Tibial artery (tissue), 4 donors: ENCODE measurements around the gene FRRS1.
A peak's percentile ranks its signal among the peaks of the same experiment; 100 is the strongest.

Source experiments
- DNase-seq, 2 donors: peaks; one replicate each; pipeline ENCODE4 v3.0.0-alpha.2; 2019
- H3K27ac ChIP-seq, 2 donors: fragments of 200-600 bp; sonication (generic) in 1 of 2; 1 replicate in 1 of 2; 2 replicates in 1 of 2; pipeline ENCODE4 v1.5.1; 2018 to 2019; ENCODE audit warnings: mild to moderate bottlenecking in 1 of 2
- H3K27me3 ChIP-seq, 2 donors: fragments of 200-600 bp; sonication (generic) in 1 of 2; one replicate each; pipeline versions ENCODE4 v1.5.1 to v1.6.0; 2016 to 2019
- H3K36me3 ChIP-seq, 3 donors: fragments of 200-600 bp; sonication (generic) in 2 of 3; one replicate each; pipeline ENCODE4 v1.5.1; 2016 to 2019; ENCODE audit warnings: mild to moderate bottlenecking in 2 of 3
- H3K4me1 ChIP-seq, 4 donors: fragments of 200-600 bp; sonication (generic) in 2 of 4; 1 replicate in 3 of 4; 2 replicates in 1 of 4; pipeline ENCODE4 v1.5.1; 2016 to 2019
- H3K4me3 ChIP-seq, 2 donors: fragments of 200-600 bp; sonication (generic) in 1 of 2; 1 replicate in 1 of 2; 2 replicates in 1 of 2; pipeline ENCODE4 v1.5.1; 2018 to 2019; ENCODE audit warnings: mild to moderate bottlenecking in 2 of 2
- H3K9me3 ChIP-seq, 3 donors: fragments of 200-600 bp; sonication (generic) in 1 of 3; one replicate each; pipeline ENCODE4 v1.5.1; 2016 to 2019
- intact Hi-C: fragments of 100-400 bp; cut with DNase I; formaldehyde crosslinking; loops from one replicate; pipeline ENCODE4 v1.15.0; 2023; ENCODE audit warnings: low total_unique reads
- TF ChIP-seq, protein P1 (sequence below), 2 experiments: fragments of 200-600 bp in 1 of 2; fragments of 450-650 bp in 1 of 2; IDR thresholded peaks; one replicate each; pipeline ENCODE4 v1.5.1; 2017 to 2019; ENCODE audit warnings: antibody characterized with exemption in 2 of 2, mild to moderate bottlenecking in 1 of 2, moderate library complexity in 1 of 2

Gene FRRS1

GRCh38 chr1:99728494-99729235, 37.8 kb downstream of the FRRS1 start:
- Histone ChIP-seq H3K9me3 (no peaks in the 10 kb centered on the region), H3K36me3 (peaks cover 6 to 28% (median 7%) of the 10 kb centered on the region in 3 donors), H3K27me3 (no peaks in the 10 kb centered on the region), H3K27ac (no peak overlapping the region), H3K4me1 (no peaks in the 10 kb centered on the region), H3K4me3 (no peak overlapping the region)
- no peak for DNase-seq
- TF ChIP-seq, protein P1, sequence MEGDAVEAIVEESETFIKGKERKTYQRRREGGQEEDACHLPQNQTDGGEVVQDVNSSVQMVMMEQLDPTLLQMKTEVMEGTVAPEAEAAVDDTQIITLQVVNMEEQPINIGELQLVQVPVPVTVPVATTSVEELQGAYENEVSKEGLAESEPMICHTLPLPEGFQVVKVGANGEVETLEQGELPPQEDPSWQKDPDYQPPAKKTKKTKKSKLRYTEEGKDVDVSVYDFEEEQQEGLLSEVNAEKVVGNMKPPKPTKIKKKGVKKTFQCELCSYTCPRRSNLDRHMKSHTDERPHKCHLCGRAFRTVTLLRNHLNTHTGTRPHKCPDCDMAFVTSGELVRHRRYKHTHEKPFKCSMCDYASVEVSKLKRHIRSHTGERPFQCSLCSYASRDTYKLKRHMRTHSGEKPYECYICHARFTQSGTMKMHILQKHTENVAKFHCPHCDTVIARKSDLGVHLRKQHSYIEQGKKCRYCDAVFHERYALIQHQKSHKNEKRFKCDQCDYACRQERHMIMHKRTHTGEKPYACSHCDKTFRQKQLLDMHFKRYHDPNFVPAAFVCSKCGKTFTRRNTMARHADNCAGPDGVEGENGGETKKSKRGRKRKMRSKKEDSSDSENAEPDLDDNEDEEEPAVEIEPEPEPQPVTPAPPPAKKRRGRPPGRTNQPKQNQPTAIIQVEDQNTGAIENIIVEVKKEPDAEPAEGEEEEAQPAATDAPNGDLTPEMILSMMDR (IDR thresholded peaks at IDR 0.05) = peak in 1 of 2 experiments; percentile 20
- intact Hi-C loops = no loop called here

- Histone ChIP-seq H3K27me3 (no peaks in the 10 kb centered on the region), H3K36me3 (peaks cover 6 to 23% (median 7%) of the 10 kb centered on the region in 3 donors), H3K27ac (no peak overlapping the region), H3K9me3 (no peaks in the 10 kb centered on the region), H3K4me1 (no peaks in the 10 kb centered on the region), H3K4me3 (no peak overlapping the region)
- TF ChIP-seq, protein P1 (IDR thresholded peaks at IDR 0.05) = no peak
- no peak for DNase-seq
- intact Hi-C loops = no loop called here
Observed at GRCh38 chr1:99727575-99728185, 38.8 kb downstream of the FRRS1 start.

GRCh38 chr1:99726818-99727217, 39.6 kb downstream of the FRRS1 start:
- intact Hi-C loops = no loop called here
- H3K9me3 ChIP-seq = no peaks in the 10 kb centered on the region
- H3K27ac ChIP-seq = no peak overlapping the region
- no peak for DNase-seq
- peaks cover 6 to 23% (median 7%) of the 10 kb centered on the region in 3 donors for H3K36me3 ChIP-seq
- H3K27me3 ChIP-seq = no peaks in the 10 kb centered on the region
- no peak overlapping the region for H3K4me3 ChIP-seq
- no peaks in the 10 kb centered on the region for H3K4me1 ChIP-seq
- TF ChIP-seq, protein P1 (IDR thresholded peaks at IDR 0.05) = no peak

GRCh38 chr1:99726407-99726806, 40.0 kb downstream of the FRRS1 start:
- Histone ChIP-seq H3K27me3 (no peaks in the 10 kb centered on the region), H3K36me3 (peaks cover 6 to 23% (median 7%) of the 10 kb centered on the region in 3 donors), H3K4me1 (no peaks in the 10 kb centered on the region), H3K4me3 (no peak overlapping the region), H3K27ac (no peak overlapping the region), H3K9me3 (no peaks in the 10 kb centered on the region)
- intact Hi-C loops = no loop called here
- TF ChIP-seq, protein P1 (IDR thresholded peaks at IDR 0.05) = no peak
- no peak for DNase-seq

DNA sequence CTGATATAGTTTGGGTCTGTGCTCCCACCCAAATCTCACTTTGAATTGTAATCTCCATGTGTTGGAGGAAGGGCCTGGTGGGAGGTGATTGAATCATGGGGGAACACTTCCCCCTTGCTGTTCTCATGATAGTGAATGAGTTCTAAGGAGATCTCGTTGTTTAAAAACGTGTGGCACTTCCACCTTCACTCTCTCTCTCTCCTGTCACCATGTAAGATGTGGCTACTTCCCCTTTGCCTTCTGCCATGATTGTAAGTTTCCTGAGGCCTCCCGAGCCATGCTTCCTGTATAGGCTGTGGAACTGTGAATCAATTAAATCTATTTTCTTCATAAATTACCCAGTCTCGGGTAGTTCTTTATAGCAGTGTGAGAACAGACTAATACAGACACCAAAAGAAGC, 40.4 kb downstream of the FRRS1 start:
- DNase-seq = no peak
- intact Hi-C loops = no loop called here
- Histone ChIP-seq H3K27ac (no peak overlapping the region), H3K36me3 (peaks cover 6 to 23% (median 7%) of the 10 kb centered on the region in 3 donors), H3K27me3 (no peaks in the 10 kb centered on the region), H3K4me3 (no peak overlapping the region), H3K9me3 (no peaks in the 10 kb centered on the region), H3K4me1 (no peaks in the 10 kb centered on the region)
- TF ChIP-seq, protein P1 (IDR thresholded peaks at IDR 0.05) = no peak
